HAP-1 (cell line): ENCODE results near the gene NTNG1.

Experiments used
- DNase-seq, 2 experiments: peaks; one replicate each; pipeline ENCODE4 v3.0.0-alpha.2; 2016 to 2020; ENCODE audit warnings: low spot score in 2 of 2
- H3K27me3 ChIP-seq: fragments of 250-450 bp; sonication (Bioruptor Pico); 2 replicates; pipeline ENCODE4 v1.5.1; 2020; ENCODE audit warnings: low read depth, mild to moderate bottlenecking, moderate library complexity
- H3K36me3 ChIP-seq: fragments of 250-450 bp; sonication (Bioruptor Pico); replicated peaks from 2 replicates; pipeline ENCODE4 v1.5.1; 2020; ENCODE audit warnings: mild to moderate bottlenecking
- H3K4me1 ChIP-seq: fragments of 250-450 bp; sonication (Bioruptor Pico); 2 replicates; pipeline ENCODE4 v1.5.1; 2020; ENCODE audit warnings: mild to moderate bottlenecking
- H3K4me3 ChIP-seq: fragments of 250-450 bp; sonication (Bioruptor Pico); 2 replicates; pipeline ENCODE4 v1.5.1; 2020; ENCODE audit warnings: mild to moderate bottlenecking, moderate library complexity
- H3K9me3 ChIP-seq: fragments of 250-450 bp; sonication (Bioruptor Pico); 2 replicates; pipeline ENCODE4 v1.5.1; 2020; ENCODE audit warnings: mild to moderate bottlenecking, moderate library complexity
- in situ Hi-C: fragments of 300-500 bp; cut with MboI; formaldehyde crosslinking; loops from 3 replicates; pipeline ENCODE4 v1.14.3; 2020; ENCODE audit warnings: low sequenced_read_pairs, inconsistent platforms, mixed read lengths

Gene NTNG1

DNA sequence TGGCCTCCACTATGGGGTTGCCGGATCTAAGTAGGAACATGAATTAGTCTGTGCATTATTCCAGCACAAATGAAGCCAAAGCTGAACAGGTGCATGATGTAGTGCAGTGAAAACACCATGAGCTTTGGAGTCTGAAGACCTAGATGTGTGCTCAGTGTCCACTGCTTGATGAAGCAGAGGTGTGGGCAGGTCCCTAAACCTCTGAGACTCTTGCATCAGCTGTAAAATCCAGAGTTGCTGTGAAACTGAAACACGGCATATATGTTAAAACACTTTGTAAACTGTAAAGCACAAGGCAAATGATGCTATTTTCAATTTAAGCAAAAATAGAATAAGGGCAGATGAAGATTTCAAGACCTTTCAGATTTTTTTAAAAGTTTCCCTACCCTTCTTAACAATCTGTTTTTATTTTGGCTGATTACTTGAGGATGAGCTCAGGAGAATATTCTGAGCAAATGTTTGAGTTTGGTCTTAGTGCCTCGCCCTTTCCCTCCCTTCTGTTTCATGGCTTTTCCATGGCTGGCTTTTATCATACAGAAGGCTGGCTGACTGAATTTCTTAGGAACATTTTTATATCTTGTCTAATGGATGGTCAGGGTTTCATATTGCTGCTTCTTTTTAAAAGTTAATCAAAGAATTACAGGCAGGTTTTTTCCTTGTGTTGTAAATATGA, 221.8 kb downstream of the NTNG1 start:
- DNase-seq: no peak
- H3K9me3 ChIP-seq: no peaks in the 10 kb centered on the region
- H3K4me3 ChIP-seq: no peak overlapping the region
- H3K36me3 ChIP-seq: no peaks in the 10 kb centered on the region
- in situ Hi-C loops: no loop called here
- no peaks in the 10 kb centered on the region; the same call in 1 of the 2 replicates for H3K4me1 ChIP-seq
- H3K27me3 ChIP-seq: no peaks in the 10 kb centered on the region

DNA sequence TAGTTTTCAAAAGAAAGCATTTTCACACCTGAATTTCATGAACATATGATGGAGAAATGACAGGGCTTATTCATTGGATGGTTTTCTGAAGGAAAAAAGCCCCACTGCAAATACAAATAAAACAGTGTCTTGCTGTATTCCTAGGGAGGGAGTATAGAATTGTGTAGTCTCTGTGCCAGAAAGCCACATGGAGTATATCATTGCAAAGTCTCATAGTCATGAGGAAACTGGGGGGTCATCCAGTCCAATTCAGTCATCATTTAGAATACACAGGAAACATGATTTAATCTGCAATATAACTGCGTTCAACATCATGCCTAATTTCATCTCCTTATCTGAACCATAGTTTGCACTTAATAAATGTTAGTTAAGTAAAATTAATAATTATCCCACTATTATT, 222.3 kb downstream of the NTNG1 start:
- Histone ChIP-seq H3K4me3 (no peak overlapping the region), H3K4me1 (no peaks in the 10 kb centered on the region; the same call in 1 of the 2 replicates), H3K27me3 (no peaks in the 10 kb centered on the region), H3K9me3 (no peaks in the 10 kb centered on the region), H3K36me3 (no peaks in the 10 kb centered on the region)
- DNase-seq: no peak
- in situ Hi-C loops: no loop called here

DNA sequence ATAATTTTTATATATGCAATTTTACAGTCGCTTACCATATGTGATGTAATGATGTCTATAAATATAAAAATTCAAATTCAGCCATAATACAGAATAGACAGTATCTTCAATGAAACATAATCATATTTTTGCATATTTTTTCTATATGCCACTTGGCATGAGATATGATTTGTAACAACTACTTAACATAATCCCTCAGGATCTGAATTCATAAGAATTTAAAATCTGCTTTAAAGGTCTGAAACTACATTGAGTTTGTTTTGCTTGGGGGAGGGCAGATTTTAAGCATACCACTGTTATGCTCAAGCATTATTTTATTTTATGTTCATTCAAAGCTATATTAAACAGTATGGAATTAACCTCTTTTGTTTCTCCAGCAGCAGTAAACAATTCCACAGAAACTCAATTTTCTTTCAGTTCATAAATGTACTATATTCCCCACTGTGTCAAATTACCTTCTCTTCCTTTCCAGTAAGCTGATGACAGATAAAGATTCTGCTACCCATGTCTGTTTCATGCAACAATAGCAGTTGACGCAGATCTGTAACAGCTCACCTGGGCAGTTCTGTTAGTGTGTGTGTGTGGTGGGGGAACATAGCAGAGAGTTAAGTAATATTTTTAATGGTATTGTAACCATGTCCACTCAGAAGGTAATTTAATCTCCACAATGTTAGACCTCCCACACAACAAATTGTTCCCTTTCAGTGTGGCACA, 224.8 kb downstream of the NTNG1 start:
- Histone ChIP-seq H3K4me3 (no peak overlapping the region), H3K27me3 (no peaks in the 10 kb centered on the region), H3K36me3 (no peaks in the 10 kb centered on the region), H3K9me3 (no peaks in the 10 kb centered on the region), H3K4me1 (no peaks in the 10 kb centered on the region; the same call in 1 of the 2 replicates)
- in situ Hi-C loops: no loop called here
- DNase-seq: no peak

DNA sequence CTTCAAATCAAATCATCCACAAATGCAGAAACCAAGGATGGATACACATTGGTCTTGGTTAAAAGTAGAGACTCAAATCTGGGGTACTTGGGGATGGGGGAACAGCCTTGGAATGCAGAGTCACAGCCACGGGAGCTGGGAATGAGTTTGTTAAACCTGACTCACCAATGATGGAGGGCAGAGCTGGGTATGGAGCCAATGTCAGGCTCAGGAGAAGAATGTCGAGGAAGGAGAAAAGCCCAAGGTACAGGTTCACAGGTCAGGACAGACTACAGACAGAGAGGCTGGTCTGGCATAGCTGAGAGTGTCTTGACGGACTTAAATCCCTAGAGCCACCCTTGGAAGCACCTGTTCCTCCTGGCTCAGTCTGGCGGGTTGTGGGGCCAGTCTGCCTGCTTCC, 237.6 kb downstream of the NTNG1 start:
- H3K9me3 ChIP-seq: no peaks in the 10 kb centered on the region
- no peak overlapping the region for H3K4me3 ChIP-seq
- in situ Hi-C loops: no loop called here
- H3K36me3 ChIP-seq: no peaks in the 10 kb centered on the region
- no peak for DNase-seq
- H3K4me1 ChIP-seq: no peaks in the 10 kb centered on the region
- no peaks in the 10 kb centered on the region for H3K27me3 ChIP-seq

DNA sequence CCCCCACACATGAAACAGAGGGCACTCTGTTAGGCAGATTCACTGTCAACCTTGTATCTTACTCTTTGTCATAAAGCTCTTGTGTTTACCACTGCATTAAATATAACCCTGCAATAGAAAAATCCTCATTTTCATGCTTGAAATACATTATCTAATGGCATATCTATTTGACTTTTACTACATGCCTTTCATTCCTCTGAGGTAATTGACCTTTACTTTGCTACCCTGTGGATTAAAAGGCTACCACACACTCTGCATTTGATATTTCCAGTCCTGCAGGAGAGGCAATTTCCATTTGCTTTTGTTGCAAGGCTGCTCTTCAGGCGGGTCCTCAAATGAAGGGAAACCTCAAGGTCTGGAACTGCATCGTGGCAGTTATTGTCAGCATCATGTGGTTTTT, 238.0 kb downstream of the NTNG1 start:
- Histone ChIP-seq H3K4me3 (no peak overlapping the region), H3K36me3 (no peaks in the 10 kb centered on the region), H3K27me3 (no peaks in the 10 kb centered on the region), H3K9me3 (no peaks in the 10 kb centered on the region), H3K4me1 (no peaks in the 10 kb centered on the region)
- DNase-seq: no peak
- in situ Hi-C loops: no loop called here

DNA sequence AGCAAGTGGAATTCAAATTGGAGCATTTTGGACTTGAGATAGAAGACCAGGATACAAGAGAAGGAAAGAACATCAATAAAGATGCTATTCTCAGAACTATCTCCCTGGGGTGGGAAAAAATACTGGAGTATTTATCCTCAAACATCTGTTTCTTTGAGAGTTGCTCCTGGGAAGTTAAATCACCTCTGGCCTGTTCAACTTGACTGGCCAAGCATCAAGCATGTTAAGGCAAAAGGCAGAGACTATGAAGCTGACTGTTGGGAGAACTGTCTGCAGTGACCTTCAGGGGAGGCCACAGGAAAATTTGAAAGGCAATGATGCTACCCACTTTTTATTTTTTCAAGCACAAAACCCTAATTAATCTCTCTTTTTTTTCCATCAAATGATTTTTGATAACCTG, 239.0 kb downstream of the NTNG1 start:
- DNase-seq: no peak
- H3K4me3 ChIP-seq: no peak overlapping the region
- no peaks in the 10 kb centered on the region for H3K4me1 ChIP-seq
- in situ Hi-C loops: no loop called here
- H3K9me3 ChIP-seq: no peaks in the 10 kb centered on the region
- H3K36me3 ChIP-seq: no peaks in the 10 kb centered on the region
- no peaks in the 10 kb centered on the region for H3K27me3 ChIP-seq

DNA sequence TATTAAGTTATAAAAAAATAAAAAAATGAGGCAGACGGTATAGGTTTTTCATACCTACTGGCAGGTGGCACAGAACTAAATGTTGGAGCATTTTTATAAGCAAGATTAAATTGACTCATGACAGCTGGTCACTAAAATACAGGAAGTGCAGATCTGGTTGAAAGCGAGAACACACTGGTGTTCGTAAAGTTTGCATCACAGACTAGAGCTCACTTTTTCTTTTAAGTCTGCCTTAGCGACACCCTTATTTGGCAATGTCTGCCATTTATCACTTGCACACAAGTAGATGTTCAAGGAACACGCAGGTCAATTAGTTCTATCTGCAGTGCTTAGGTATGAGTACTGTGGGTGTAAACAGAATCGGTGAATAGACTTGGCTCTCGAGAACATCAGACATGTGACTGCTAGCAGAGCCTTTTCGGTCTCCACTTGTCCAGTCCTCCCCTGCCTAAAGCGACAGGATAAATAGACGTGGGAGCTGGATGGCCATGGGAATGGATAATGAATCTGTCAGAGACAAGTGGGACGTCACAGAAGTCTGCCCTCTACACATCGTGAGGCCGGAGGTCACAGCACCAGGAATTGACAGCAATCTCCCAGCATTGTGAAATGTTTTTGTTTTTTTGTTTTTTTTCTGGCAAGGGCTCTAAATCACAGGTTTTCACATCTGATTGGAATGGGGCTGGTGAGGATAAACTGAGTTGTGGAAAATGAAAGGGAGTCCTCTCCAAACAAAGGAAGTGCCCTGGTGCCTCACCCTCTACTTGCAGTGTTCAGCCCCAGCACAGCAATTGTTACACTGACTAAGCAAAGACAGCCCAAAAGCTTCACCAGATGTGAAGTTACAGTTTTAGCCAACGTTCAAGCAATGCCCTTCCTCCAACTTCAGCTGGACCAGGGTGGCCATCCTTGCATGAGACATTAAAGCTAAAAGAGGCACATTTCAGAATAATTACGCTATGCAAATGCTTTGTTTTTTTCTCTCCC, 248.9 kb downstream of the NTNG1 start:
- no peak overlapping the region for H3K4me3 ChIP-seq
- DNase-seq: no peak

DNA sequence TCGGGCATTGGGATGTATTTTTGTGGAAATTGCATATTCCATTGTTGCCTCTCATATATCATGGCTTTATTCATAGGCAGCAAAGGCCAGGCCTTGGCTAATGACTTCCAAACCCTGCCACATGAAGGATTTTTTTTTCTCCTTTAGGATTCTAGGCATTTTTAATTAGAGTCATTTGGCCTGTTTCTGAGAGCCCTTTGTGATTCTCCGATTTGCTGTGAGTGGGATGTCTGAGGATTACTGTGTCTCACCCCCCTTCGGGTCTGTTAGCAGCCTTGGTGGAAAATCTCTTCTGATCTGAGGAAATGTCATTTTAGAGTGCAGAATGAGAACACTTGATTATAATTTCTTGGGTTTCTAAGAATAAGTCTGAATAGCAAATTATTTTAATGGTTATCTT, 253.5 kb downstream of the NTNG1 start:
- Histone ChIP-seq H3K9me3 (no peaks in the 10 kb centered on the region), H3K27me3 (no peaks in the 10 kb centered on the region), H3K36me3 (no peaks in the 10 kb centered on the region), H3K4me3 (no peak overlapping the region), H3K4me1 (no peaks in the 10 kb centered on the region)
- no peak for DNase-seq
- in situ Hi-C loops: no loop called here

More for the DNA sequence above, 248.9 kb downstream of the NTNG1 start:
- H3K36me3 ChIP-seq: no peaks in the 10 kb centered on the region
- no peaks in the 10 kb centered on the region for H3K27me3 ChIP-seq
- H3K4me1 ChIP-seq: no peaks in the 10 kb centered on the region
- in situ Hi-C loops: no loop called here
- H3K9me3 ChIP-seq: no peaks in the 10 kb centered on the region

DNA sequence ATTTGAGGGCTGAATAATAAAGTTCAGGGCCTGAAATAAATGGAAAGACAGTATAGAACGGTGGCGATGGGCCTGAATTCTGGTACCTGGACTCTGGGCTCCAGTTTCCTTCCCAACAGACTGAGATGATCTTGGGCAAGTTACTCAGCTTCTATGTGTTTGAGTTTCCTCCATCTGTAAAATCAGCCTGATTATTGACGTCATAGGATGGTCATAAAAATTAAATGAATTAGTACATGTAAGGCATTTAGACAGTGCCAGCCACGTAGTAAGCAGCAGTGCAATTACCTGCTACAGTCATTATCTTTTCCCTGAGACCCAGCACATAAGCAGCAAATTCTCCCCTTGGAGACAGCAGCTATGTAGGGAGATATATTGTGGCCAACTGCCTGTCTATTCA, 260.9 kb downstream of the NTNG1 start:
- no peak overlapping the region for H3K4me3 ChIP-seq
- DNase-seq: no peak
- no peaks in the 10 kb centered on the region for H3K9me3 ChIP-seq
- no peaks in the 10 kb centered on the region for H3K27me3 ChIP-seq
- in situ Hi-C loops: no loop called here
- no peaks in the 10 kb centered on the region for H3K36me3 ChIP-seq
- no peaks in the 10 kb centered on the region for H3K4me1 ChIP-seq

DNA sequence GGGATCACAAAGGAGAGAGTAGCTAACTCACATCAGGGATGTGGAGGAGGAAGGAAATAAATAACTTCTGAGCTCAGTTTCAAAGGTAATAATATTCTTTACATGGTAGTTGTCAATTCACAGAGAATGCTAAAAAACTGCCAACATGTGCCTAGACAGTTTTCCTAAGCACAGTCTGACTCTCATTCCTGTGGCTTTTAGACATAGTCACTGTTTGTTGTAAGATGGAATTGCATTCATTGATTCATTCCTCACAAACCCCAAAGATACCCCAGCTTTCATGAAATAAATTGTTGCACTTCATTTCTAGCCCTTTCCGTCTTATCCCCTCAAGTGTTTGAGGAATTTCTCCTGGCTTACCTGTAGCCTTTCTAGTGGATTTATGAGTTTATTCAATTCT, 263.9 kb downstream of the NTNG1 start:
- no peak overlapping the region for H3K4me3 ChIP-seq
- in situ Hi-C loops: no loop called here
- no peaks in the 10 kb centered on the region for H3K9me3 ChIP-seq
- no peaks in the 10 kb centered on the region for H3K4me1 ChIP-seq
- H3K27me3 ChIP-seq: no peaks in the 10 kb centered on the region
- no peaks in the 10 kb centered on the region for H3K36me3 ChIP-seq
- DNase-seq: no peak

DNA sequence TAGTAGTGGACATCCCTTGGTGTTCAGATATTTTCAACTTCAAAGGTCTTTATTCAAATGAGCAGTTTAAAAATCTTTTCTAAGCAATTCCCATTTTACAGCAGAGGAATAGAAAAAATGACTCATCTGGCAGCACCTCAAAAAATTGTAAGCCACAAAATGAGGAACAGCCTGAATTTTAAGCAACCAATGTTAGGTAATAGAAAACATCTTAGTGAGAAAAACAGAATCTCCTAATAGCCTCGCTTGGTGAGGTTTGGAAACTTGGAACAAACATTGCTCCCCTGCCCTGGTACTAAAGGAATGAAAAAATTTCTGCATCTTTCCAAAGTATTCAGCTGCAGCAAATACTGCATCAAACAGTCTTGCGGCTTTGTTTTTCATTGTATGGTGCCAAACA, 264.4 kb downstream of the NTNG1 start:
- H3K9me3 ChIP-seq: no peaks in the 10 kb centered on the region
- H3K4me3 ChIP-seq: no peak overlapping the region
- no peaks in the 10 kb centered on the region for H3K27me3 ChIP-seq
- in situ Hi-C loops: no loop called here
- no peaks in the 10 kb centered on the region for H3K4me1 ChIP-seq
- H3K36me3 ChIP-seq: no peaks in the 10 kb centered on the region
- DNase-seq: no peak

DNA sequence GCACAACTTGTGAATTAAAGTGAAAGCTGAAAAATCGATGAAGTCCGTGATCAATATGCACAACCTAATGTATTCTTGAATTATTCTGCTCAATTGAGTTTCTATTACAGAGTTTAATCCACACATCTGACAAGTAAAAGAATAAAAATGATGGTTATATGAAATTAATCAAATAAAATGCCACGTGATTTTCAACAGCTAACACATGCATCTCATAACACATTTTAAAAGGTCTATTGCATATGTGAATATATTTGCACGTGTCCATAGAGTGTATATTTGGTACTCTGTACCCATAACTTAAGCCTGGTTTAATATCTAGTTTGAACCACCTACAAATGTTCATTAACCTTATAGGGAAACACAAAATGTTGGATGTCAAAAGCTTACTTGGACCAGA, 266.2 kb downstream of the NTNG1 start:
- no peaks in the 10 kb centered on the region for H3K4me1 ChIP-seq
- in situ Hi-C loops: no loop called here
- no peak for DNase-seq
- H3K36me3 ChIP-seq: no peaks in the 10 kb centered on the region
- no peaks in the 10 kb centered on the region for H3K9me3 ChIP-seq
- no peak overlapping the region for H3K4me3 ChIP-seq
- H3K27me3 ChIP-seq: no peaks in the 10 kb centered on the region

DNA sequence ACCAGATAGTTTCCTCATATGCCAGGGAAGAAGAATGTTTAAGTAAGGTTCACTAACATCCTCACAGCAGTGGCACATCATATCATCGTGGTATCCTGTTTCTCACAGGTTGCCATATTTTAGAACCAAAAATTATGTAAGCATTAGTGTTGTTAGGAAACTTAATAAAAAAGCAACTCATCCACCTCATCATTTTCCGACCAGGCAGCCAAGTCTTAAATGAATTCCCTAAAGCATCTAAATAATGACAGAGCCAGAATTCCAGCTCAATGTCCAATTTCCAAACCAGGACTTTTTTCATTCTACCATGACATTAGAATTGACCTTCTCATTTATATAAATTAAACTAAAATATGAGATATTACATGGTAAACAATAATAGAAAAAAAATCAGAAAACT, 272.7 kb downstream of the NTNG1 start:
- in situ Hi-C loops: no loop called here
- H3K36me3 ChIP-seq: no peaks in the 10 kb centered on the region
- no peak overlapping the region for H3K4me3 ChIP-seq
- no peak for DNase-seq
- H3K9me3 ChIP-seq: no peaks in the 10 kb centered on the region
- no peaks in the 10 kb centered on the region for H3K4me1 ChIP-seq
- no peaks in the 10 kb centered on the region for H3K27me3 ChIP-seq

DNA sequence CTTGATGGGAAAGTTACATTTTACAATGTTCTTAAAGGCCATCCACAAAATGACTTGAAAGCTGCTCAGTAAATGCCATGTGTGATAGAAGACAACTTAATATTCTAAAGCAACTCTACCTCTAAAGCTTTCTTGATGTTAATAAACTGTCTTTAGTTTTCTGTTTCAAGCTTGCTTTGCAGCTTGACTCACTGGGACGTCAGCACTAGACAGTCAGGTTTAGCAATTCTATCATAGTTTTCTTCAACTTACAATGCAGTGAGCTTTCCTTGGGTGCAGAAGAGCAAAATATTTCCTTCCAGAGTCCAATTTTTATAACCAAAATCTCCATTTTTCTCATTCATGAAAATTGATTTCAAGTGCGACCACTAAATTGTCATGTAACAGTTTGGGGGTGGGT, 273.1 kb downstream of the NTNG1 start:
- no peak overlapping the region for H3K4me3 ChIP-seq
- no peaks in the 10 kb centered on the region for H3K27me3 ChIP-seq
- no peaks in the 10 kb centered on the region for H3K9me3 ChIP-seq
- in situ Hi-C loops: no loop called here
- no peaks in the 10 kb centered on the region for H3K4me1 ChIP-seq
- no peaks in the 10 kb centered on the region for H3K36me3 ChIP-seq
- DNase-seq: no peak
